D721Med (cell line): ENCODE data around the gene PAGE2.

Experiments used
- DNase-seq: peaks from one replicate; pipeline ENCODE4 v3.0.0; 2011; ENCODE audit warnings: low spot score; ENCODE audit not compliant: insufficient read length
- FAIRE-seq: peaks from 2 replicates; lab custom pipeline; 2011; peaks lifted over from hg19 to GRCh38; lab: Jason Lieb, UNC
- CTCF ChIP-seq: IDR thresholded peaks from 2 replicates; pipeline ENCODE4 v1.5.1; 2012; ENCODE audit warnings: mild to moderate bottlenecking, control low read depth; ENCODE audit not compliant: insufficient read depth; ENCODE audit errors: missing control alignments

The PAGE2 gene

GRCh38 chrX:55072286-55072685, 16.5 kb upstream of the PAGE2 start:
- FAIRE-seq (no peak), DNase-seq (no peak)
- TF ChIP-seq CTCF = no peak

GRCh38 chrX:55074851-55075467, 13.9 kb upstream of the PAGE2 start, which contains the start of gene PAGE2B:
TSS of gene PAGE2B (plus strand) at chrX:55075030. CDS start at chrX:55076042, 1,012 bp downstream.
- no peak for TF ChIP-seq CTCF
- DNase-seq (no peak), FAIRE-seq (no peak)

- DNase-seq = no peak
- TF ChIP-seq CTCF = no peak
- FAIRE-seq = no peak
Observed at GRCh38 chrX:55098691-55099090, 9.9 kb downstream of the PAGE2 start.

- FAIRE-seq = no peak
- DNase-seq = no peak
- TF ChIP-seq CTCF = no peak
Observed at GRCh38 chrX:55099162-55099561, 10.3 kb downstream of the PAGE2 start.

GRCh38 chrX:55102754-55103153, 13.9 kb downstream of the PAGE2 start:
- no peak for DNase-seq
- TF ChIP-seq CTCF = no peak
- no peak for FAIRE-seq

- no peak for DNase-seq
- TF ChIP-seq CTCF = no peak
- no peak for FAIRE-seq
Observed at GRCh38 chrX:55107262-55107661, 18.4 kb downstream of the PAGE2 start.

- FAIRE-seq = no peak
- no peak for DNase-seq
- TF ChIP-seq CTCF = no peak
Observed at GRCh38 chrX:55107911-55108310, 19.1 kb downstream of the PAGE2 start.
